ENCODE data around the gene SNRNP200.

DNA sequence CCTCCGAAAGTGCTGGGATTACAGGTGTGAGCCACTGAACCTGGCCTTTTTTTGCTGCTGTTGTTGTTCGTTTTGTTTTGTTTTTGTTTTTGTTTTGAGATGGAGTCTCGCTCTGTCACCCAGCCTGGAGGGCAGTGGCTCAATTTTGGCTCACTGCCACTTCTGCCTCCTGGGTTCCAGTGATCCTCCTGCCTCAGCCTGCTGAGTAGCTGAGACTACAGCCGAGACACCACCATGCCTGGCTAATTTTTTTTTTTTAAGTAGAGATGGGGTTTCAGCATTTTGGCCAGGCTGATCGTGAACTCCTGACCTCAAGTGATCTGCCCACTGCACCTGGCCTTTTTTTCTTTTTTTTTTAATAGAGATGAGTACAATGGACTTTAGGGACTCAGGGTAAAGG lies 61.5 kb downstream of the SNRNP200 start:
- TF ChIP-seq, protein P1, sequence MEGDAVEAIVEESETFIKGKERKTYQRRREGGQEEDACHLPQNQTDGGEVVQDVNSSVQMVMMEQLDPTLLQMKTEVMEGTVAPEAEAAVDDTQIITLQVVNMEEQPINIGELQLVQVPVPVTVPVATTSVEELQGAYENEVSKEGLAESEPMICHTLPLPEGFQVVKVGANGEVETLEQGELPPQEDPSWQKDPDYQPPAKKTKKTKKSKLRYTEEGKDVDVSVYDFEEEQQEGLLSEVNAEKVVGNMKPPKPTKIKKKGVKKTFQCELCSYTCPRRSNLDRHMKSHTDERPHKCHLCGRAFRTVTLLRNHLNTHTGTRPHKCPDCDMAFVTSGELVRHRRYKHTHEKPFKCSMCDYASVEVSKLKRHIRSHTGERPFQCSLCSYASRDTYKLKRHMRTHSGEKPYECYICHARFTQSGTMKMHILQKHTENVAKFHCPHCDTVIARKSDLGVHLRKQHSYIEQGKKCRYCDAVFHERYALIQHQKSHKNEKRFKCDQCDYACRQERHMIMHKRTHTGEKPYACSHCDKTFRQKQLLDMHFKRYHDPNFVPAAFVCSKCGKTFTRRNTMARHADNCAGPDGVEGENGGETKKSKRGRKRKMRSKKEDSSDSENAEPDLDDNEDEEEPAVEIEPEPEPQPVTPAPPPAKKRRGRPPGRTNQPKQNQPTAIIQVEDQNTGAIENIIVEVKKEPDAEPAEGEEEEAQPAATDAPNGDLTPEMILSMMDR (IDR thresholded peaks at IDR 0.05) = no peak
- no peak for TF ChIP-seq POLR2A (IDR thresholded peaks at IDR 0.05)
